OCI-LY7 (cell line): ENCODE results near the gene FOXB1. TPM values are rescaled to one million over a fixed set of nuclear protein-coding genes. Genes with fewer than 3 reads are reported as not detected.
A peak's percentile ranks its signal among the peaks of the same experiment; 100 is the strongest.

ENCODE experiments used
- BruUV-seq: library from RNA; stranded (reverse); fragments of 400-500 nt; replicated peaks from 2 replicates; lab custom pipeline; 2021; lab: Mats Ljungman, UMichigan
- CTCF ChIA-PET: fragments of 300-600 bp; sonication (Branson Sonifier 250); formaldehyde crosslinking; loops from one replicate; lab custom pipeline; 2022; ENCODE audit warnings: antibody characterized with exemption; ENCODE audit not compliant: unreplicated experiment; lab: Charles Lee
- POLR2A ChIA-PET: fragments of 300-600 bp; sonication (Branson Sonifier 250); formaldehyde crosslinking; loops from one replicate; lab custom pipeline; 2022; ENCODE audit warnings: antibody characterized with exemption; lab: Charles Lee
- DNase-seq: peaks from one replicate; pipeline ENCODE4 v3.0.0-alpha.2; 2015; ENCODE audit warnings: low spot score
- H2AFZ ChIP-seq: fragments of 200-600 bp; sonication (generic), shearing (Covaris generic); 2 replicates; pipeline ENCODE4 v1.6.1; 2014; ENCODE audit warnings: mild to moderate bottlenecking, antibody characterized with exemption, low read length, moderate library complexity
- H3K27ac ChIP-seq: fragments of 200-600 bp; sonication (generic); 2 replicates; pipeline ENCODE4 v1.5.1; 2014; ENCODE audit warnings: mixed run types, low read depth, mild to moderate bottlenecking, moderate library complexity, low read length, inconsistent platforms; ENCODE audit not compliant: poor library complexity, severe bottlenecking
- H3K36me3 ChIP-seq: fragments of 200-600 bp; sonication (generic); 2 replicates; pipeline ENCODE4 v1.6.1; 2014; ENCODE audit warnings: mild to moderate bottlenecking, antibody characterized with exemption, low read length, moderate library complexity, mixed read lengths; ENCODE audit not compliant: insufficient read depth
- H3K4me1 ChIP-seq: fragments of 200-600 bp; sonication (generic); 2 replicates; pipeline ENCODE4 v1.5.1; 2014; ENCODE audit warnings: mild to moderate bottlenecking, low read length; ENCODE audit not compliant: insufficient read depth, poor library complexity, severe bottlenecking
- H3K4me2 ChIP-seq: fragments of 200-600 bp; sonication (generic); 2 replicates; pipeline ENCODE4 v1.6.1; 2014; ENCODE audit warnings: mild to moderate bottlenecking, low read length
- H3K4me3 ChIP-seq: fragments of 200-600 bp; sonication (generic); 2 replicates; pipeline ENCODE4 v1.5.1; 2014; ENCODE audit warnings: mild to moderate bottlenecking, low read depth, low read length; ENCODE audit not compliant: poor library complexity, severe bottlenecking
- H3K79me2 ChIP-seq: fragments of 200-600 bp; sonication (generic); 2 replicates; pipeline ENCODE4 v1.6.1; 2016; ENCODE audit warnings: low read depth, mild to moderate bottlenecking, low read length, moderate library complexity, mixed read lengths; ENCODE audit not compliant: insufficient read depth
- H3K9me2 ChIP-seq: fragments of 200-600 bp; sonication (generic); 2 replicates; pipeline ENCODE4 v1.6.1; 2016; ENCODE audit warnings: mild to moderate bottlenecking, low read length, mixed read lengths; ENCODE audit not compliant: insufficient read depth
- H3K9me3 ChIP-seq: fragments of 200-600 bp; sonication (generic); 2 replicates; pipeline ENCODE4 v1.6.1; 2014; ENCODE audit warnings: mild to moderate bottlenecking, mixed run types, low read length, mixed read lengths
- H4K20me1 ChIP-seq: fragments of 200-600 bp; sonication (generic); 2 replicates; pipeline ENCODE4 v1.6.1; 2014; ENCODE audit warnings: mild to moderate bottlenecking, antibody characterized with exemption, low read length, moderate library complexity, mixed read lengths; ENCODE audit not compliant: insufficient read depth
- EZH2phosphoT487 ChIP-seq: fragments of 200-600 bp; sonication (generic); IDR thresholded peaks from 2 replicates; pipeline ENCODE4 v1.6.1; 2018; ENCODE audit warnings: low read depth, borderline replicate concordance, mild to moderate bottlenecking, mixed run types, antibody characterized with exemption, low read length, moderate library complexity, mixed read lengths
- intact Hi-C: fragments of 100-400 bp; cut with micrococcal nuclease; formaldehyde crosslinking; loops from one replicate; pipeline ENCODE4 v1.10.0; 2022; ENCODE audit not compliant: unreplicated experiment
- total RNA-seq, 2 experiments: library from RNA; depleted of rRNA in 1 of 2; stranded (reverse); fragments of >200 nt in 1 of 2; shearing (Covaris generic) in 1 of 2; gene quantifications; 2 replicates each; pipeline ENCODE4 v1.2.3, GENCODE V29; 2014 to 2022
- TF ChIP-seq, protein P1 (sequence below): fragments of 200-600 bp; sonication (generic); conservative IDR thresholded peaks from 2 replicates; pipeline ENCODE4 v1.5.1; 2014; ENCODE audit warnings: mild to moderate bottlenecking, antibody characterized with exemption, low read length, moderate library complexity, mixed read lengths

The FOXB1 gene
- total RNA-seq, 2 experiments from 2014 or later: not detected

DNA sequence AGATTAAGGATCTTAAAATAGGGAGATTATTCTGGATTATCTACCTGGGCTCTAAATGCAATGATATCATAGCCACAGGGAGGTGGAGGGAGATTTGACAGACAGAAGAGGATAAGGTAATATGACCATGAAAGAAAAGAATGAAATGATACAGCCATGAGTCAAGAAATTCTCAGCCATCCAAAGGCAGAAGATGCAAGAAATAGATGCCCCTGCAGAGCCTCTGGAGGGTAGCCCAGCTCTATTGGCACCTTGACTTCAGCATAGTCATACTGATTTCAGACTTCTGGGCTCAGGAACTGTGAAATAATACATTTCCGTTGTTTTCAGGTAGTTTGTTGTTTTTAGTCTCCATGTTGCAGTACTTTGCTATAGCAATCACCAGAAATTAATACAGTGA, 31.9 kb upstream of the FOXB1 start:
- ChIA-PET CTCF (no interaction called here), POLR2A (interaction anchor here (0.9 kb wide), 1 partner anchor 17 kb away, joined by 4 read pairs; no protein-coding TSS in a partner anchor)

DNA sequence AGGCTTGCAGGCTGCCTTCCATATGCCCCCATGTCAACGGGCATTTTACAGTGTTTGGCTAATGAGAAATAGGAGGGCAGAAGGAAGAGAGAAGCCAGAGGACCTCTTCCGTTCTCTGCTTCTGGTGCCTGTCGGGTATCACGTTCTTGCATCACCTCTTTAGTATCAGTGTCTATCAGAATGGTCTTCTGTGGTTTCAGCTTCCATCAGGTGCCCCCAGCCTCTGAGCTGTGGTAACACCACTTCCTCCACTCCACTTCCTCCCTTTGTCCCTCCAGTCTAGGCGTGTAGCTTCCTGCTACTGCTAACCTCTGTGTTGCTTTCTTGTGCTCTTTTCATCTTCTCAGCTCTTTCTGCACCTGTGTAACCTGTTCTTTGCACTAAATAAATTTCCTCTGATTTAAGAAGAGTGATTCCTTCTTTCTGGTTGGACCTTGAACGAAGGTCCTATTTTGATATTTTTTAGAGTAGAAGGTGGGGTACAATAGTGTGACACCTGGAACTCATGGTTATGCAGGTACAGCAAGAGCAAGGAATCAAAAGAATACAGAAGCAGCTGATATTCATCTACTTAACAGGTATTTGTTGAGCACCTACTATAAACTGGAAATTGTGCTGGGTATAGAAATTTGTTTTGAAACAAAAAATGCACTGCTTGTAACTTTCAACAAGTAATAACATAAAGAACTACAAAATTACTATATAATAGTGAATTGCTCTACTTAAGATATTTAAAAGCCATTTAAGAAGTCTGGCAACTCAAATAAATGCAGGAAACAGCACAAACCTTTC, 27.4 kb upstream of the FOXB1 start:
- 0 out of 2 replicates have a peak, but pooled peaks cover 4% of the 10 kb centered on the region for H3K9me3 ChIP-seq
- DNase-seq: peak; percentile 69
- no peaks in the 10 kb centered on the region for H4K20me1 ChIP-seq
- H3K4me3 ChIP-seq: no peak overlapping the region
- H3K4me2 ChIP-seq: peak overlapping the region; percentile 51
- no peaks in the 10 kb centered on the region for H3K79me2 ChIP-seq
- H3K9me2 ChIP-seq: no peaks in the 10 kb centered on the region
- H3K4me1 ChIP-seq: peaks cover 11% of the 10 kb centered on the region
- CTCF ChIA-PET: no interaction called here
- H3K27ac ChIP-seq: no peak overlapping the region
- H3K36me3 ChIP-seq: no peaks in the 10 kb centered on the region
- intact Hi-C loops: no loop called here
- H2AFZ ChIP-seq: peak overlapping the region; percentile 27; the same call in 1 of the 2 replicates
- BruUV-seq: no TSS peak
- POLR2A ChIA-PET: no interaction called here
- TF ChIP-seq, protein P1, sequence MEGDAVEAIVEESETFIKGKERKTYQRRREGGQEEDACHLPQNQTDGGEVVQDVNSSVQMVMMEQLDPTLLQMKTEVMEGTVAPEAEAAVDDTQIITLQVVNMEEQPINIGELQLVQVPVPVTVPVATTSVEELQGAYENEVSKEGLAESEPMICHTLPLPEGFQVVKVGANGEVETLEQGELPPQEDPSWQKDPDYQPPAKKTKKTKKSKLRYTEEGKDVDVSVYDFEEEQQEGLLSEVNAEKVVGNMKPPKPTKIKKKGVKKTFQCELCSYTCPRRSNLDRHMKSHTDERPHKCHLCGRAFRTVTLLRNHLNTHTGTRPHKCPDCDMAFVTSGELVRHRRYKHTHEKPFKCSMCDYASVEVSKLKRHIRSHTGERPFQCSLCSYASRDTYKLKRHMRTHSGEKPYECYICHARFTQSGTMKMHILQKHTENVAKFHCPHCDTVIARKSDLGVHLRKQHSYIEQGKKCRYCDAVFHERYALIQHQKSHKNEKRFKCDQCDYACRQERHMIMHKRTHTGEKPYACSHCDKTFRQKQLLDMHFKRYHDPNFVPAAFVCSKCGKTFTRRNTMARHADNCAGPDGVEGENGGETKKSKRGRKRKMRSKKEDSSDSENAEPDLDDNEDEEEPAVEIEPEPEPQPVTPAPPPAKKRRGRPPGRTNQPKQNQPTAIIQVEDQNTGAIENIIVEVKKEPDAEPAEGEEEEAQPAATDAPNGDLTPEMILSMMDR: no peak
- TF ChIP-seq EZH2phosphoT487: no peak

More for the DNA sequence above, 31.9 kb upstream of the FOXB1 start:
- Histone ChIP-seq H3K4me1 (peaks cover 11% of the 10 kb centered on the region), H4K20me1 (no peaks in the 10 kb centered on the region), H3K4me2 (no peak overlapping the region), H3K36me3 (no peaks in the 10 kb centered on the region), H3K9me2 (no peaks in the 10 kb centered on the region), H3K4me3 (no peak overlapping the region), H3K79me2 (no peaks in the 10 kb centered on the region), H3K9me3 (0 out of 2 replicates have a peak, but pooled peaks cover 1% of the 10 kb centered on the region), H2AFZ (no peak overlapping the region), H3K27ac (no peak overlapping the region)
- intact Hi-C loops: no loop called here
- no peak for DNase-seq
- no TSS peak for BruUV-seq
- TF ChIP-seq, protein P1: no peak
- TF ChIP-seq EZH2phosphoT487: no peak

DNA sequence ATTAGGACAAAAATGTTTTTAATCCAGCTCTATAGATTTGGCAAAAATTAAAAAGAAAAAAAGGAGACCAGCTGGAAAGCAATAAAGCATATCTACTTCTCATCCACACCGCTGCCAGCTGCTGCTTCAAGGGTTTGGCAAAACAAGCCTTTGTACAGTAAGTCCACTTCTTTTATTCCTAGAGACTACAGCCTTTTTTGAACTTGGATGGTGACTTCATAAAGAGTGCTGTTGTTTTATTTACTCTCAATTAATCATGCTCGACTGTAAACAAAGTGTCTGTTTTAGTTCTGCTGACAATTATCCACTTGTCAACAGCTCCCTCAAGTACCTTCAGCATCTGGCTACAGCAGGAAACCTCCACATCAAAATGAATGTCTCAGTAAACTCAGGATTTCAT, 12.3 kb upstream of the FOXB1 start:
- no peaks in the 10 kb centered on the region for H3K4me1 ChIP-seq
- no peak for DNase-seq
- no peak overlapping the region for H2AFZ ChIP-seq
- ChIA-PET CTCF (no interaction called here), POLR2A (interaction anchor here (0.7 kb wide), 1 partner anchor 146 kb away, joined by 3 read pairs; no protein-coding TSS in a partner anchor)
- no peak for TF ChIP-seq EZH2phosphoT487
- TF ChIP-seq, protein P1: no peak
- H4K20me1 ChIP-seq: no peaks in the 10 kb centered on the region
- H3K36me3 ChIP-seq: no peaks in the 10 kb centered on the region
- H3K9me2 ChIP-seq: no peaks in the 10 kb centered on the region
- H3K79me2 ChIP-seq: no peaks in the 10 kb centered on the region
- BruUV-seq: no TSS peak
- intact Hi-C loops: no loop called here
- H3K4me2 ChIP-seq: no peak overlapping the region
- H3K9me3 ChIP-seq: no peaks in the 10 kb centered on the region
- H3K27ac ChIP-seq: no peak overlapping the region
- H3K4me3 ChIP-seq: no peak overlapping the region
